Measurements from ENCODE around the gene GPR78.

The GPR78 gene

GRCh38 chr4:8586246-8586645 is 6.1 kb downstream of the GPR78 start:
- DNase-seq (ENCODE audit: low read depth in 2 of 2) = no peak

GRCh38 chr4:8586671-8587468 is 6.7 kb downstream of the GPR78 start:
- DNase-seq (ENCODE audit: low read depth in 2 of 2) = no peak

DNA sequence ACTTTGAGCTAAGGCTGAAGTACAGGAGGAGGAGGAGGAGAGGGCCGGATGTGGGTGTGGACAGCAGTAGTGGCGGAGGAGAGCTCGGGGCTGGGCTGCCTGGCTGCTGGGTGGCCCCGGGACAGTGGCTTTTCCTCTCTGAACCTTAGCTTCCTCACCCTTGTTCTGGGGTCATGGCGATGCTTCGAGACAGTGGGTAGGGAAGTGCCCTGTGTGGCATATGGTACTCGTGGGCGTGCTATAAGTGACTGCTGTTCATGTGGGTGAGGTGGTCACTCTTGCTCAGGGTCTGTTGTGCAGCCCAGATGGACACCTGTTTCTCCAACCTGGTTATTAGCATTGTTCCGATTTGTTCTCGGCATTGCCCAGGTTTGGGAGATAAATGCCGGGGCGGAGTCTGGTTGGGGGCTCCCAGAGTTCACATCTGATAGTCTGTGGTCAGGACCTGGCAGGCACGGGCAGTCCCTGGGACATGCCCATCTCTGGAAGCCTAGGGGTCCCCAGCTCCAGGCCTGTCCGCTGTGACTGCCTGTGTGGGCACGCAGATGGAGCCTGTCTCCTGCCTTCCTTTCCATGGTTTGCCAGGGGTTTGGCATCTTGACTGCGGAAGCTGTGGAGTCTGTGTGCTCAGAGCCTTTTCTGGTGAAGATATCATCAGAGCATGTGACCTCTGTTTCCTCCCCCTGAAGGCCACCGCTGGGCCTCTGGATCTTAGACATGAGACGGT is 7.4 kb downstream of the GPR78 start:
- no peak for DNase-seq (ENCODE audit: low read depth in 2 of 2)

DNA sequence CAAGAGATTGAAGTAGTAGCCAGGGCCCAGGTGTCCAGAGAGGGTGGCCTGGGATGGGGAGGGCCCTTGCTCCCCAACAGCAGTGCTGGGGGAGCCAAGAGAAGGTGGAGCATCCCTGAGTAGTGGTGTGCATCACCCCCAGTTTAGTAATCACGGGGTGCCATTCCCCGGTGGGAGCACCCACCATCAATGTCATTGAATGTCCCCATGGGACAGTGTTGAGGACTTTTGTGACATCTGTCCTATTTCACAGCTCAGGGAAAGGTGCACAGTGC is 7.9 kb downstream of the GPR78 start:
- no peak for DNase-seq (ENCODE audit: low read depth in 2 of 2)

- DNase-seq (ENCODE audit: low read depth in 2 of 2) = no peak
Measured at GRCh38 chr4:8589336-8589735, 9.1 kb downstream of the GPR78 start.

DNA sequence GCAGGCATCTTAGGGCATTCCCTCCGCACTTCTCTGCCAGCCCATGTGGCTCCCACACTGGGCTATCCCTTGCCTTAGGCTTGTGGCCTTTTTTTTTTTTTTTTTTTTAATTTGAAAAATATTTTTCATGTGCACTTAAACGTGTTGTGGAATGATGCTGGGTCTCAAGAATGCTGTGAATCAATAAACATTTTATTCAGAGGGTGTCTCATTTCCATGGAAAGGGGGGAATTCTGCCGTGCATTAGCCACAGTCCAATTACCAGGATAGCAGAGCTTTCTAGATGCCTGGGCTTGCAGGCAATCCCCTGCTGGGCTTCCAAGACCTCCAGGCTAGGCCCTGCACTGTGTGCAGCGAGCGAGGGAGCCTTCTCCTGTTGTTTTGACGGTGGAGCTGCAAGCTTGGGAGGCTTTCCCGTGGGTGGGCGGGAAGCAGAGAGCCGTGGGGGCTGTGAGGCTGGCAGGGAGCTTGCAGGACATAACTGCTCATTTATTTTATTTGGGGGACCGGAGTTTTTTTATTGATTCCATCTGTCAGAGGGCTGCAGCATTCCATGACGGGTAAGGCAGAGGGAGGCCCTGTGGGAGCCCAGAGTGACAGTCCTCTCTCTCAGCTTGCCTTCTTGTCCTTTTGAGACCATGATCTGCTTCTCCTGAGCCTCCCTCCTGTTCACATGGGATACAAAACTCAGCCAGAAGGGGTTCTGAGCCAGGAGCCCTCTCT is 9.8 kb downstream of the GPR78 start:
- no peak for DNase-seq (ENCODE audit: low read depth in 2 of 2)

- DNase-seq (ENCODE audit: low read depth in 2 of 2) = no peak
Measured at GRCh38 chr4:8590546-8590880, 10.3 kb downstream of the GPR78 start.

DNA sequence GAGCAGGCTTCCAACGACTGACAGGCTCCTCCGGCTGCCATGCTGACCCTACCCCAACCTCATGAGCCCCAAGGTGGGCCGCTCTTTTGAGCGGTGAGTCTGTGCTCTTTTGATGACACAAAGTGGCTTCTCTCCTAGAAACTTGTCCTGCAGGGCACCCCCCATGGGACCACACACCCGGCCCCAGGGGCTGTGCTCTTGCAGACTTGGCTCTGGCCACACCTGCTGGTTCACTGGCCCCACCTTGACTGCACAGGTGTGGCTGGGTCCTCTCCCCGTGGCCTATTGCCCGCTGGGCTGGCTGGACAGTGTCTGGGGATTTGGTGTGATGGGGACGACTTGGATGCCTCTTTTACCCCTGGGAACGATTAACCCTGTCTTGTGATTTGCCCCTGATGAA is 10.9 kb downstream of the GPR78 start:
- DNase-seq (ENCODE audit: low read depth in 2 of 2) = no peak

DNA sequence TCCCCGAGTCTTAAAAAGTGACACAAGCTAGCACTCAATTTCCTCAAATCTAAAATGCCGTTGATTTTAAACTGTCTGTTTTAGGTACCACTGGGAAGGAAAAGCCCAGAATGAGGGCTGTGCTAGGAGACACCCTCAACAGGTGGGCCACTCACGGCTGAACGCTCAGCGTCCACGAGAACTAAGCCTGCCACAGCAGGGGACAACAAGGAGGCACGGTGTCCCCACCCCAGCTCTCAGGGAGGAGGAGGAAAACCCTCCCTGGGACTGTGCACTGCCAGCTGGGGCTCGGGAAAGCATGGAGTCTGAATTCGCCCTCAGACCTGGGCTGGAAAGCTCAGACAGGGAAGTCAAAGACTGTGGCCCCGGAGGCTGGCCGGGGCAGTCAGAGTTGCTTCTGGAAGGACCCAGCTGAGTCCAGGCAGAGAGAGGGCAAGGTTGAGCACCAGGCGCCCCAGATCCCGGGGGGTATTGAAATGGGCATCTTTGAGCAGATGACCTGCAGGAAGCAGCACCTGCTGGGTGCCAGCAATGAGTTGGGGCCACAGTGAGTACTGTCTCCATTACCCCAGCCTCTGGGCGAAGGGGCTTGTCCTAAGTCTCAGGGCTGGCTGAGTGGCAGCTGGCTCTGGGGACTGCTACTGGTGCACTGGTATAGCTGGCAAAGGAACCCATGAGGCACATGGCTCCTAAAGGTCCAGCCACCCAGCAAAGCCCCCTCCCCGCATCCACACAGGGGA is 11.6 kb downstream of the GPR78 start:
- DNase-seq (ENCODE audit: low read depth in 2 of 2) = no peak

GRCh38 chr4:8592366-8593263 is 12.4 kb downstream of the GPR78 start, which contains the start of gene CPZ:
Gene CPZ, plus strand, starts transcription at chr4:8592765. Its CDS starts 69 bp downstream, at chr4:8592834.
- DNase-seq (ENCODE audit: low read depth in 2 of 2) = no peak

- DNase-seq (ENCODE audit: low read depth in 2 of 2) = no peak
Measured at GRCh38 chr4:8593264-8594096, 13.3 kb downstream of the GPR78 start.

DNA sequence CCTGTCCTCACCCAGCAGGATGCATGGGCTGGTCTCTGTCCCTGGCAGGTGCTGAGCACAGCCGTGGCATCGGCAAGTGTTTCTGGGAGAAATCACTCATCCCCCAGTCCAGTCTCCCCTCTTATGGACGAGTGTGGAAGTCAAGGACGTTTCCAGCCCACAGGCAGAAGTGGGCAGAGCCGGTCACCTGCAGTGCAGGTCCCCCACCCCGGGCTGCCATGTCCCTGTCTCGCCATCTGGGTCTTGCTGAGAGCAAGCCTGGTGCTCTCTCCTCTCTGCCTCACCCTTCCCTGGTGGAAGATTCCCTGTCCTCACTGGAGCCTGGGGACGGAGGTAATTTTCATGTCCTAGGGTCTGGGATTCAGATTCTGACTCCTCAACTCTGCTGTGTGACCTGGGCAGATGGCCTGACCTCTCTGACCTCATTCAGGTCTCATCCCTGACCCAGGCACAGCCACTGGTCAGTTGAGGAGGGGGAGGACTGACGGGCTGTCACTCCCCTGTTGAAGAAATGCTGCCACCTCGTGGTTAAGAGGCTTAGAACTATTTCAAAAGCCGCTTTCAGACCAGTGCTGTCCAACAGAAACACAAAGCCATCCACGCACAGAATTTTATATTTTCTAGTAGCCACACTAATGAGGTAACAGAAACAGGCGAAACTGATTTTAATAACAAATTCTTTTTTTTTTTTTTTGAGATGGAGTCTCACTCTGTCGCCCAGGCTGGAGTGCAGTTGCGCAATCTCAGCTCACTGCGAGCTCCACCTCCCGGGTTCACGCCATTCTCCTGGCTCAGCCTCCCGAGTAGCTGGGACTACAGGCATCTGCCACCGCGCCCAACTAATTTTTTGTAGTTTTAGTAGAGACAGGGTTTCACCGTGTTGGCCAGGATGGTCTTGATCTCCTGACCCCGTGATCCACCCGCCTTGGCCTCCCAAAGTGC is 14.2 kb downstream of the GPR78 start:
- no peak for DNase-seq (ENCODE audit: low read depth in 2 of 2)

DNA sequence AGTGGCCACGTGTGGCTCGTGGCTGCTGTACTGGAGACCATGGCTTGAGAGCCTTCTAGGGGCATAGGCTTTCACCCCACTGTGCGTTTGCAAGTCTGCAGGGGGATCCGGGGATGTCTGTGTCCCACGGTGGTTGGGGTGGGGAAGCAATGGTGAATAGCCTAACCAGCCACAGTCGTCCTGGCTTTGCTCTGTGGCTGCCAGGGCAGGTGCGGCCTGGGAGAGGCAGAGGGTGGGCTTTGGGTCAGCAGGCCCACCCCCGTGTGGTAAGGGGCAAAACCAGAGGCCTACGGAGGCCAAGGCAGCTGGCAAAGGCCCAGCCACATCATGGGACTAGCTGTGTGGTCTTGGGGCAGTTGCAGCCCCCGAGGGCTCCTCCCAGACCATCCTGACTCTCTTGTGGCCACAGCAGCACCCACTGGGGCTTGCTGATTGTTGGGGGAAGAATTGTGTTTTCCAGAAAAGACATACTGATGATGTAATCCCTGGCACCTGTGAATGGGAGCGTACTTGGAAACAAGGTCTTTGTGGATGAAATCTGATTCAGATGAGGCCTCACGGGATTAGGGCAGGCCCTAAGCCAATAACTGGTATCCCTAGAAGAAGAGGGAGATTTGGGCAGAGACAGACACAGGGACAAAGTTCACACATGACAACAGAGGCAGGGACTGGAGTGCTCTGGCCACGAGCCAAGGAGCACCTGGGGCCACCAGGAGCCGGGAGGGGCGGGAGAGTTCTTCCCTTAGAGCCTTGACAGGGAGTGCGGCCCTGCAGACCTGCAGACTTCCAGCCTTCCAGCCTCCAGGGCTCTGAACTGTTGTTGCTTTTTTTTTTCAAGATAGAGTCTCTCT is 15.3 kb downstream of the GPR78 start:
- DNase-seq (ENCODE audit: low read depth in 2 of 2) = no peak

DNA sequence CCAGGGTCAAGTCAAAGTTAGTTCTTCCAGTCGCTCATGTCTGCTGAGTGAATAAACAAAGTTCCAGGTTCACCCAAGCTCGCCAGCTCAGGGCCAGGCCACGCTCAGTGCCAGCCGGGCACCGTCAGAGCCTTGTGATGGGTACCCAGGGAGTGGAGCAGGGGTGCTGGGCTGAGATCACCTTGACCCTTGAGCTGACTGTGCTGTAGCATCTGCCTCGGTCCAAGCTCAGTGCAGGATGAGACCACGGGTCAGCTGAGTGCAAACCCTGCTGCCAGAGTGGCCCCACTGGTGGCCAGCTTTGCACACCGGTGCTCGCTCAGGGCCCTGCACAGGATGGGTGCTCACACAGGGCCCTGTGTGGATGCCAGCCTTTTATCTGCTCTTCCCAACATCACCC is 16.7 kb downstream of the GPR78 start:
- no peak for DNase-seq (ENCODE audit: low read depth in 2 of 2)

GRCh38 chr4:8597319-8597718 is 17.1 kb downstream of the GPR78 start:
- DNase-seq (ENCODE audit: low read depth in 2 of 2) = no peak

DNA sequence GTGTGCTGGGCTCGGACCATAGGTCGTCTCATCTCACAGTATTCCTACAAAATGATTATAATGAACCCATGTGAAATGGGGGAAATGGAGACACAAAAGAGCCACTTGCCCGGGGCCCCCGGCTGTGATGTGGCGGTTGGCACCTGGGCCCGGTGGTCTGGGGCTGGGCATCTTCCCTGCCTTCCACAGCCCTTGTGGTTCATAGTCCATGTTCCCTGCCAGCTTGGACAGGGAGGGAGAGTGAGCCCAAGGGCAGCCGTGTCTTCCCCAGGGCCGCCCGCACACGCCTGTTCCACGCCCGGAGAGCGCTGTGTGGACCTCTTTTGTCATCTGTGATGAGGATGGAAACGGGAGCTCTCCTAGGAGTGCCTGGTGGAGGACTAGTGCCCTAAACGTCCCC is 17.6 kb downstream of the GPR78 start:
- DNase-seq (ENCODE audit: low read depth in 2 of 2) = no peak

DNA sequence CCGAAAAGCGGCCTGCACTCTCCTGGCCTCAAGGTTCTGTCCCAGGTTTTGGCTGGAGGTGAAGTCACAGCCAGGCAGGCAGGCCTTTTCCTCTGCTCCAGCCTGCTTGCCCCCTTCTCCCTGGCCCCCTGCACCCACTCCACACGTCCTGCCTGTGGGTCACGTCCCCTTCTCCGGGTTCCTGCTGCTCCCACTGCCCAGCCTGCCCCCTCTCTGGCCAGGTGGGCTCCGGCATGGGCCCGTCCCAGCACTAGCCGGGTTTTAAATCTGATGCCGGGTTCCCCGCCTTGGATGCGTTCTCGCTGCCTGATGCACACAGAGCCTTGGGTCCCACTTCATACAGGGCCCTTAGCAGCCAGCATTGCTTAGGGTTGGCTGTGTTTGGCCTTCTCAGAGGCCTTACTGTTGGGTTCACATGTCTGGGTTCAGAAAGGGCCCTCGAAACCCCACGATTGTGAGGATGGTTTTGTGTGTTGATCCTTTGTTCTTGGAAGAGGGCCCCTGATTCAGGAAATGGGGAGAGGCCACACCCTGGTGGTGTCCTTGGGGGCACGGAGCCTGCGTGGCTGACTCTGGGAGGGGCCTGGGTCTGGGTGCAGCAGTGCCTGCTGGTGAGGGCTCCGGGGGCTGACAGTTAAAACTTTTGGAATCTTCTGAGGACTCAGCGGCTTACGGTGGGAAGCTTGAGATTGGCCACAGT is 18.3 kb downstream of the GPR78 start:
- DNase-seq (ENCODE audit: low read depth in 2 of 2) = no peak

DNA sequence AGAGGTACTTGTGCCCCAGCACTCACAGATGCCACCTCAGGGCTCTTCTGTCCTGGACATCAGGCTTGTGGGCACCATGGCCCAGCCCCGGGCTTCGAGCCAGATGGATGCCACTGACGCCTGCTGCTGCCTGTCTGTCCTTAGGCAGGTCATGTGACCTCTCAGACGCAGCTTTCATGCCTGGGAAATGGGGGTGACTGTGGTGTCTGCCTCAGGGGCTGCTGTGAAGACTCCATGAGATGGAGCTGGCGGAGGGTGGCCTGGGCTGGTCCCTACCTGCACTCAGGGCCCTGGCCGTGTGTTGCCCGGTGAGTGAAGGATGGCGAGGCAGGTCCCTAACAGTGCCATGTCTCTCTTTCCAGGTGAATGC is 18.9 kb downstream of the GPR78 start:
- DNase-seq (ENCODE audit: low read depth in 2 of 2) = no peak
